ENCODE results near the gene FKBP5.

FKBP5 gene

DNA sequence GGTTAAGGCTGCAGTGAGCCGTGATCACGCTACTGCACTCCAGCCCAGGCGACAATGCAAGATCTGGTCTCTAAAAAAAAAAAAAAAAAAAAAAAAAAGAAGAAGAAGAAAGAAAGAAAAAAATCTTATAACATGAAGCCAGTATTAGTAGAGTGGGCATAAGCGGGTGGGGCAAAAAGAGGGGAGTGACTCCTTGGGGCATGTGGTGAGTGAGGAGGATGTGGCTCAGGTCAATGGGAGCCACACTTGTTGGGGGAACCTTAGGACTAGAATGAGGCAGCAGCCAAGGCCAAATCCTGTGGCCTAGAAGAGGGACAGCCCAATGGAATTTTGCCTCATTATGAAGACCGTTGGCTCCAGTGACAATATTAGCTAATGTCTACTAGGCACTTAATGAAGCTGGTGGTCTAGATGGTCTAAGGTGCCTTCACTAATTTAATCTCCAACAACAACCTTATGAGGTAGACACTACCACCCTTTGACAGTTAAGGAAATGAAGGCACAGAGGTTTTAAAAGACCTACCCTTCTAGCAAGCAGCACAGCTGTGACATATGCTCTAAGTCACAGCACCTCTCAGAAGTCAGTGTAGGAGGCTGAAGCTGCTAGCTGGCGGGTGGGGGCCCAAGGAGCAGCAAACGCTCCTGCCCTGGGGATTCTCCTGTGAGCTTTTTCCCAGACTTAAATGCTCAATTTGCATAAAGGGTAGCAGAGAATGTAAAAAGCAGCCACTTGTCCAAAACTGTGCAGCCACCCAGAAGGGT, 24.5 kb upstream of the FKBP5 start:
- Histone ChIP-seq H3K36me3 (replicated peaks) (no peaks in the 10 kb centered on the region), H3K27me3 (replicated peaks) (no peaks in the 10 kb centered on the region), H3K27ac (no peak overlapping the region), H3K4me3 (ENCODE audit: low read depth, low read length) (no peak overlapping the region)
- in situ Hi-C loops (cut with HindIII; ENCODE audit: low pct_ligation_motif_present, low sequenced_read_pairs): no loop called here
- TF ChIP-seq, protein P1, sequence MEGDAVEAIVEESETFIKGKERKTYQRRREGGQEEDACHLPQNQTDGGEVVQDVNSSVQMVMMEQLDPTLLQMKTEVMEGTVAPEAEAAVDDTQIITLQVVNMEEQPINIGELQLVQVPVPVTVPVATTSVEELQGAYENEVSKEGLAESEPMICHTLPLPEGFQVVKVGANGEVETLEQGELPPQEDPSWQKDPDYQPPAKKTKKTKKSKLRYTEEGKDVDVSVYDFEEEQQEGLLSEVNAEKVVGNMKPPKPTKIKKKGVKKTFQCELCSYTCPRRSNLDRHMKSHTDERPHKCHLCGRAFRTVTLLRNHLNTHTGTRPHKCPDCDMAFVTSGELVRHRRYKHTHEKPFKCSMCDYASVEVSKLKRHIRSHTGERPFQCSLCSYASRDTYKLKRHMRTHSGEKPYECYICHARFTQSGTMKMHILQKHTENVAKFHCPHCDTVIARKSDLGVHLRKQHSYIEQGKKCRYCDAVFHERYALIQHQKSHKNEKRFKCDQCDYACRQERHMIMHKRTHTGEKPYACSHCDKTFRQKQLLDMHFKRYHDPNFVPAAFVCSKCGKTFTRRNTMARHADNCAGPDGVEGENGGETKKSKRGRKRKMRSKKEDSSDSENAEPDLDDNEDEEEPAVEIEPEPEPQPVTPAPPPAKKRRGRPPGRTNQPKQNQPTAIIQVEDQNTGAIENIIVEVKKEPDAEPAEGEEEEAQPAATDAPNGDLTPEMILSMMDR (IDR thresholded peaks at IDR 0.05; ENCODE audit: low read depth, low read length, missing control alignments): no peak
- no peak for DNase-seq

DNA sequence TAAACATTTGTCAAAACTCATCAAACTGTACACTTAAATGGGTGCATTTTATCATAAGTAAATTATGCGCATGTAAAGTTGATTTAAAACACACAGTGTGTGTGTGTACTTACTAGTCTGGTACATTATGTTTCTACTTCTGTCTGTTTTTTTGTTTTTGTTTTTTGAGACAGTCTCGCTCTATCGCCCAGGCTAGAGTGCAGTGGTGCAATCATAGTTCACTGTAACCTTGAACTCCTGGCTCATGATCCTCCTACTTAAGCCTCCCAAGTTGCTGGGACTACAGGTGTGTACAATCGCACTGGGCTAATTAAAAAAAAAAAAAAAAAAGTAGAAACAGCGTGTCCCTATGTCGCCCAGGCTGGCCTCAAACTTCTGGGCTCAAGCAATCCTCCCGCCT, 23.0 kb upstream of the FKBP5 start:
- in situ Hi-C loops (cut with HindIII; ENCODE audit: low pct_ligation_motif_present, low sequenced_read_pairs): no loop called here
- Histone ChIP-seq H3K36me3 (replicated peaks) (no peaks in the 10 kb centered on the region), H3K27ac (no peak overlapping the region), H3K4me3 (ENCODE audit: low read depth, low read length) (no peak overlapping the region), H3K27me3 (replicated peaks) (no peaks in the 10 kb centered on the region)
- TF ChIP-seq, protein P1 (IDR thresholded peaks at IDR 0.05; ENCODE audit: low read depth, low read length, missing control alignments): no peak
- no peak for DNase-seq

DNA sequence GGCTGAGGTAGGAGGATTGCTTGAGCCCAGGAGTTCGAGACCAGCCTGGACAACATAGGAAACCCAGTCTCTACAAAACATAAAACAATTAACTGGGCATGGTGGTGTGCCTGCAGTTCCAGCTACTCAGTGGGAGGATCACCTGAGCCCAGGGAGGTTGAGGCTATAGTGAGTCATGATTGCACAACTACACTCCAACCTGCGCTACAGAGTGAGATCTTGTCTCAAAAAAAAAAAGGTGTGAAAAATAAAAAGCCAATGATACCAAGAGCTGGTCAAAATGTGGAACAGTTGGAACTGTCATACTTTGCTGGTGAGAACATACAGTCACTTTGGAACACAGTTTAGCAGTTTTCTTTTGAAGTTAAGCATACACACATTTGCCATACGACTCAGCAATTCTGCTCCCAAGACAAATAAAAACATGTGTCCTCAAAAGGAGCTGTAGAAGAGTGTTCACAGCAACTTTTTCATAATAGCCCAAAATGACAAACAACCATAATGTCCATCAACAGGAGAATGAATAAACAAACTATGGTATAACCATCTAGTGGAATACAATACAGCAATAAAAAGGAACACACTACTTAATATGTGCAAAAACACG, 21.6 kb upstream of the FKBP5 start:
- DNase-seq: no peak
- no peak overlapping the region for H3K4me3 ChIP-seq (ENCODE audit: low read depth, low read length)
- no peaks in the 10 kb centered on the region for H3K36me3 ChIP-seq (replicated peaks)
- TF ChIP-seq, protein P1 (IDR thresholded peaks at IDR 0.05; ENCODE audit: low read depth, low read length, missing control alignments): no peak
- no peak overlapping the region for H3K27ac ChIP-seq
- in situ Hi-C loops (cut with HindIII; ENCODE audit: low pct_ligation_motif_present, low sequenced_read_pairs): no loop called here
- H3K27me3 ChIP-seq (replicated peaks): no peaks in the 10 kb centered on the region

DNA sequence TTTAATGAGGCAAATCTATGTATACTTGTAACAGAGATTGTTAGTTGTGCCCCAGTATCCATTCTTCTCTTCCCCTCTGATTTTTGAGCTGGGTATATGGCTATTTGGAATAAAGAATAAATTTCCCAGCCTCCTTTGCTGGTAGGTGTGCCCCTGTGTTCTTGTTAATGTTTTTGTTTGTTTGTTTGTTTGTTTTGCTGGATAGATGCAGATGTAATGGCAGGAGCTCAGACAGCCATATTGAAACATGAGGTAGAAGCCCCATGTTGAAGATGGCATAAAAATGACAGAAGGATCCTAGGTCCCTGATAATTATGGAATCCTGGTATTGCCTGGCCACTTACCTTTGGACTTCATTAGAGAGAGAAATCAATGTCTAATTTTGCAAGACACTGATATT, 19.9 kb upstream of the FKBP5 start:
- DNase-seq: no peak
- no peaks in the 10 kb centered on the region for H3K27me3 ChIP-seq (replicated peaks)
- no peak overlapping the region for H3K27ac ChIP-seq
- H3K36me3 ChIP-seq (replicated peaks): no peaks in the 10 kb centered on the region
- in situ Hi-C loops (cut with HindIII; ENCODE audit: low pct_ligation_motif_present, low sequenced_read_pairs): no loop called here
- TF ChIP-seq, protein P1 (IDR thresholded peaks at IDR 0.05; ENCODE audit: low read depth, low read length, missing control alignments): no peak
- no peak overlapping the region for H3K4me3 ChIP-seq (ENCODE audit: low read depth, low read length)

DNA sequence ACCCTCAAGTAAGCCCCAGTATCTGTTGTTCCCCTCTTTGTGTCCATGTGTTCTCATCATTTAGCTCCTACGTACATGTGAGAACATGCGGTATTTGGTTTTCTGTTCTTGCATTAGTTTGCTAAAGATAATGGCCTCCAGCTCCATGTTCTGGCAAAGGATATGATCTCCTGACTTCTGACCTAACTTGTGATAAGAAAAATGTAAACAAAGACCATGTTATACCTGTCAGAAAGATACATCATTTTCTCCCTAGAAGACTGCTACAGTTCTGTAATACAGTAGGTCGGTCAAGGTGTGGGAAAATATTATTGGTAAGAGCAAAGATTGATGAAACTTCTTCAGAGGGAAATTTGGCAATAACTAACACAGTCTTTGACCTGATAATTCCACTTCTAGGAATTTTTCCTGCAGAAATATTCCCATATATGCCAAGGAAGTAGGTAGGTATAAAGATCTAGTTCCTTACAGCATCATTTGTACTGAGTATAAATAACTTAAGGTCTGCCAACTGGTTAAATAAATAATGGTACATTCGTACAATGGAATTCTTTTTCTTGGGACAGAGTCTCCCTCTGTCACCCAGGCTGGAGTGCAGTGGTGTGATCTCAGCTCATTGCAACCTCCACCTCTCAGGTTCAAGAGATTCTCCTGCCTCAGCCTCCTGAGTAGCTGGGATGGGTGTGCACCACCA, 19.1 kb upstream of the FKBP5 start:
- DNase-seq: no peak
- H3K27ac ChIP-seq: no peak overlapping the region
- TF ChIP-seq, protein P1 (IDR thresholded peaks at IDR 0.05; ENCODE audit: low read depth, low read length, missing control alignments): no peak
- in situ Hi-C loops (cut with HindIII; ENCODE audit: low pct_ligation_motif_present, low sequenced_read_pairs): no loop called here
- no peak overlapping the region for H3K4me3 ChIP-seq (ENCODE audit: low read depth, low read length)
- H3K36me3 ChIP-seq (replicated peaks): no peaks in the 10 kb centered on the region
- H3K27me3 ChIP-seq (replicated peaks): no peaks in the 10 kb centered on the region
